Esophagus squamous epithelium (tissue), 5 donors: Measurements from ENCODE around the gene IER3. TPM values are rescaled to one million over a fixed set of nuclear protein-coding genes. Genes with fewer than 3 reads are reported as not detected.
"Not testable (repeated sequence)": the region's sequence is repeated elsewhere in the genome, so short reads cannot be mapped to it uniquely, and the experiment has no call there.

ENCODE experiments used
- DNase-seq: peaks from one replicate; lab custom pipeline; 2025; lab: John Stamatoyannopoulos, UW
- H3K27ac ChIP-seq, 4 donors: fragments of 200-600 bp; sonication (generic); one replicate each; pipeline ENCODE4 v1.5.1; 2016 to 2019; ENCODE audit warnings: mild to moderate bottlenecking in 1 of 4
- H3K27me3 ChIP-seq, 4 donors: fragments of 200-600 bp; sonication (generic); 1 replicate in 3 of 4; 2 replicates in 1 of 4; pipeline versions ENCODE4 v1.5.1 to v1.6.0; 2017 to 2021; ENCODE audit warnings: antibody characterized with exemption in 1 of 4
- H3K36me3 ChIP-seq, 3 donors: fragments of 200-600 bp; sonication (generic); one replicate each; pipeline ENCODE4 v1.5.1; 2016 to 2019
- H3K4me1 ChIP-seq, 3 donors: fragments of 200-600 bp; sonication (generic); one replicate each; pipeline ENCODE4 v1.5.1; 2017 to 2019
- H3K4me3 ChIP-seq, 4 donors: fragments of 200-600 bp; sonication (generic); 1 replicate in 3 of 4; 2 replicates in 1 of 4; pipeline ENCODE4 v1.5.1; 2016 to 2019; ENCODE audit warnings: mild to moderate bottlenecking in 2 of 4, moderate library complexity in 1 of 4
- H3K9me3 ChIP-seq, 3 donors: fragments of 200-600 bp; sonication (generic); one replicate each; pipeline ENCODE4 v1.5.1; 2016 to 2019
- CTCF ChIP-seq, 6 experiments: fragments of 450-650 bp in 4 of 6; fragments of 200-600 bp in 2 of 6; sonication (generic) in 2 of 6; IDR thresholded peaks; one replicate each; pipeline ENCODE4 v1.5.1; 2016 to 2019; ENCODE audit warnings: antibody characterized with exemption in 6 of 6, mild to moderate bottlenecking in 4 of 6, moderate library complexity in 4 of 6
- POLR2A ChIP-seq, 4 donors: fragments of 450-650 bp; IDR thresholded peaks; one replicate each; pipeline ENCODE4 v1.6.1; 2017; ENCODE audit warnings: antibody characterized with exemption in 4 of 4, mild to moderate bottlenecking in 4 of 4, moderate library complexity in 3 of 4
- WGBS, 2 donors: methylation state at CpG; one replicate each; pipeline ENCODE4 v1.1.5; 2018; 5-methylcytosine and 5-hydroxymethylcytosine counted together
- intact Hi-C: fragments of 100-400 bp; cut with DNase I; formaldehyde crosslinking; loops from one replicate; pipeline ENCODE4 v1.15.0; 2022
- total RNA-seq, 4 donors: library from RNA; depleted of rRNA; stranded (reverse); fragments of >200 nt; gene quantifications; one replicate each; pipeline ENCODE4 v1.1.0, GENCODE V29; 2016
- donor health status: DM: yes; HTN: yes; CAD: no.

The IER3 gene
- total RNA-seq, 4 donors from 2014 or later: 41.4 to 87.9 (median 66.0) TPM

GRCh38 chr6:30761791-30762429 lies 17.6 kb upstream of the IER3 start:
- no peaks in the 10 kb centered on the region for H3K27me3 ChIP-seq
- no peaks in the 10 kb centered on the region for H3K36me3 ChIP-seq
- no peak for DNase-seq
- intact Hi-C loops: no loop called here
- no peak overlapping the region for H3K4me3 ChIP-seq
- peak overlapping the region in 3 of 4 donors; percentile 45 to 86 (median 84) for H3K27ac ChIP-seq
- no peaks in the 10 kb centered on the region for H3K9me3 ChIP-seq
- WGBS, 2 donors: 61 to 72% methylated on average over 4 of the region's 4 CpGs
- H3K4me1 ChIP-seq: peaks cover 0 to 70% (median 18%) of the 10 kb centered on the region in 3 donors
- no peak for TF ChIP-seq POLR2A (IDR thresholded peaks at IDR 0.05)
- no peak for TF ChIP-seq CTCF (IDR thresholded peaks at IDR 0.05)

GRCh38 chr6:30760549-30760948 lies 16.2 kb upstream of the IER3 start:
- H3K27ac ChIP-seq: peak overlapping the region; percentile 45 to 86 (median 74)
- DNase-seq: no peak
- peaks cover 0 to 79% (median 18%) of the 10 kb centered on the region in 3 donors for H3K4me1 ChIP-seq
- no peak overlapping the region for H3K4me3 ChIP-seq
- intact Hi-C loops: no loop called here
- no peak for TF ChIP-seq POLR2A (IDR thresholded peaks at IDR 0.05)
- no peak for TF ChIP-seq CTCF (IDR thresholded peaks at IDR 0.05)
- no peaks in the 10 kb centered on the region for H3K36me3 ChIP-seq
- H3K27me3 ChIP-seq: no peaks in the 10 kb centered on the region
- H3K9me3 ChIP-seq: no peaks in the 10 kb centered on the region
- 28 to 51% methylated on average over 8 of the region's 8 CpGs for WGBS, 2 donors

- Histone ChIP-seq H3K4me3 (no peak overlapping the region), H3K27me3 (no peaks in the 10 kb centered on the region), H3K27ac (peak overlapping the region in 3 of 4 donors; percentile 45 to 86 (median 84)), H3K9me3 (no peaks in the 10 kb centered on the region), H3K4me1 (peaks cover 0 to 83% (median 18%) of the 10 kb centered on the region in 3 donors), H3K36me3 (no peaks in the 10 kb centered on the region)
- TF ChIP-seq CTCF (IDR thresholded peaks at IDR 0.05) (no peak), POLR2A (IDR thresholded peaks at IDR 0.05) (no peak)
- no peak for DNase-seq
- 74 to 88% methylated on average over 5 to 10 of the region's 10 CpGs for WGBS, 2 donors
- intact Hi-C loops: no loop called here
These were observed 15.4 kb upstream of the IER3 start for GRCh38 chr6:30759575-30760239.

GRCh38 chr6:30757261-30757904 lies 13.0 kb upstream of the IER3 start:
- DNase-seq: no peak
- Histone ChIP-seq H3K27ac (peak overlapping the region in 1 of 4 donors; percentile 33), H3K4me3 (no peak overlapping the region), H3K4me1 (peaks cover 8 to 82% (median 15%) of the 10 kb centered on the region in 3 donors), H3K27me3 (no peaks in the 10 kb centered on the region), H3K36me3 (no peaks in the 10 kb centered on the region), H3K9me3 (no peaks in the 10 kb centered on the region)
- intact Hi-C loops: no loop called here
- TF ChIP-seq POLR2A (IDR thresholded peaks at IDR 0.05): no peak
- TF ChIP-seq CTCF (IDR thresholded peaks at IDR 0.05): no peak
- WGBS, 2 donors: 78% methylated on average over 1 of the region's 1 CpG; no CpG with 5 or more reads in 1 of the 2 donors

- H3K27ac ChIP-seq, H3K36me3 ChIP-seq, DNase-seq, H3K9me3 ChIP-seq, H3K4me3 ChIP-seq, intact Hi-C loops, H3K27me3 ChIP-seq: not testable (repeated sequence)
- WGBS, 2 donors: 85 to 92% methylated on average over 6 to 7 of the region's 7 CpGs
- peaks cover 17 to 82% (median 23%) of the 10 kb centered on the region in 3 donors for H3K4me1 ChIP-seq
These were observed 12.2 kb upstream of the IER3 start for GRCh38 chr6:30756405-30757003.
